ENCODE results near the gene ZBTB16.

ZBTB16 gene

GRCh38 chr11:114260483-114260882 is 201.0 kb downstream of the ZBTB16 start:
- no peak for DNase-seq (ENCODE audit: low spot score)

GRCh38 chr11:114261791-114262190 is 202.3 kb downstream of the ZBTB16 start:
- no peak for DNase-seq (ENCODE audit: low spot score)

- DNase-seq (ENCODE audit: low spot score), result peak; percentile 51
Observed at GRCh38 chr11:114262681-114263512, 203.4 kb downstream of the ZBTB16 start.

- DNase-seq (ENCODE audit: low spot score), result no peak
Observed at GRCh38 chr11:114263513-114264170, 204.1 kb downstream of the ZBTB16 start.

GRCh38 chr11:114264381-114264780 is 204.9 kb downstream of the ZBTB16 start:
- DNase-seq (ENCODE audit: low spot score), result no peak

- no peak for DNase-seq (ENCODE audit: low spot score)
Observed at GRCh38 chr11:114265122-114265878, 205.8 kb downstream of the ZBTB16 start.

- no peak for DNase-seq (ENCODE audit: low spot score)
Observed at GRCh38 chr11:114269498-114269897, 210.0 kb downstream of the ZBTB16 start.

GRCh38 chr11:114270531-114271270 is 211.2 kb downstream of the ZBTB16 start:
- no peak for DNase-seq (ENCODE audit: low spot score)

GRCh38 chr11:114271316-114271715 is 211.8 kb downstream of the ZBTB16 start:
- no peak for DNase-seq (ENCODE audit: low spot score)

- no peak for DNase-seq (ENCODE audit: low spot score)
Observed at GRCh38 chr11:114272311-114272710, 212.8 kb downstream of the ZBTB16 start.

GRCh38 chr11:114273071-114273470 is 213.6 kb downstream of the ZBTB16 start:
- DNase-seq (ENCODE audit: low spot score), result no peak

- no peak for DNase-seq (ENCODE audit: low spot score)
Observed at GRCh38 chr11:114273890-114274635, 214.6 kb downstream of the ZBTB16 start.

GRCh38 chr11:114274637-114275036 is 215.1 kb downstream of the ZBTB16 start:
- no peak for DNase-seq (ENCODE audit: low spot score)

GRCh38 chr11:114275280-114275679 is 215.8 kb downstream of the ZBTB16 start:
- DNase-seq (ENCODE audit: low spot score), result no peak

- no peak for DNase-seq (ENCODE audit: low spot score)
Observed at GRCh38 chr11:114276077-114276476, 216.6 kb downstream of the ZBTB16 start.

- no peak for DNase-seq (ENCODE audit: low spot score)
Observed at GRCh38 chr11:114277637-114278341, 218.3 kb downstream of the ZBTB16 start.

- DNase-seq (ENCODE audit: low spot score), result no peak
Observed at GRCh38 chr11:114278342-114279065, 219.0 kb downstream of the ZBTB16 start.

GRCh38 chr11:114279792-114280546 is 220.5 kb downstream of the ZBTB16 start:
- DNase-seq (ENCODE audit: low spot score), result no peak

- peak; percentile 55 for DNase-seq (ENCODE audit: low spot score)
Observed at GRCh38 chr11:114280696-114281095, 221.2 kb downstream of the ZBTB16 start.
